ENCODE measurements around the gene L3HYPDH. TPM values are rescaled to one million over a fixed set of nuclear protein-coding genes. Genes with fewer than 3 reads are reported as not detected.

The L3HYPDH gene
- total and polyA plus RNA-seq, 8 donors = 4.9 to 40.2 (median 17.6) TPM

- Histone ChIP-seq H3K4me1 (no peaks in the 10 kb centered on the region), H3K4me3 (no peak overlapping the region), H3K9me3 (no peaks in the 10 kb centered on the region), H3K27me3 (no peaks in the 10 kb centered on the region), H3K27ac (no peak overlapping the region), H3K36me3 (no peaks in the 10 kb centered on the region)
- DNase-seq = no peak
- intact Hi-C loops (cut with DNase I; ENCODE audit: low total_unique reads) = no loop called here
- 76 to 84% (median 80%) methylated on average over 2 of the region's 2 CpGs for WGBS, 5 donors
- TF ChIP-seq CTCF (IDR thresholded peaks at IDR 0.05) = no peak
- TF ChIP-seq POLR2A (IDR thresholded peaks at IDR 0.05) = no peak
- no peak for TF ChIP-seq POLR2AphosphoS5 (IDR thresholded peaks at IDR 0.05)
- no peak for TF ChIP-seq EP300 (IDR thresholded peaks at IDR 0.05)
Observed at GRCh38 chr14:59529189-59529588, 45.0 kb upstream of the L3HYPDH start.

- H3K9me3 ChIP-seq = no peaks in the 10 kb centered on the region
- intact Hi-C loops (cut with DNase I; ENCODE audit: low total_unique reads) = no loop called here
- H3K4me3 ChIP-seq = no peak overlapping the region
- H3K27ac ChIP-seq = no peak overlapping the region
- WGBS, 5 donors = 79 to 87% (median 85%) methylated on average over 3 of the region's 3 CpGs
- no peak for DNase-seq
- TF ChIP-seq CTCF (IDR thresholded peaks at IDR 0.05) (no peak), EP300 (IDR thresholded peaks at IDR 0.05) (no peak), POLR2AphosphoS5 (IDR thresholded peaks at IDR 0.05) (no peak), POLR2A (IDR thresholded peaks at IDR 0.05) (no peak)
- H3K36me3 ChIP-seq = no peaks in the 10 kb centered on the region
- no peaks in the 10 kb centered on the region for H3K27me3 ChIP-seq
- H3K4me1 ChIP-seq = no peaks in the 10 kb centered on the region
Observed at GRCh38 chr14:59520224-59520623, 36.0 kb upstream of the L3HYPDH start.

GRCh38 chr14:59511916-59512575, 27.8 kb upstream of the L3HYPDH start:
- no peak for TF ChIP-seq EP300 (IDR thresholded peaks at IDR 0.05)
- TF ChIP-seq CTCF (IDR thresholded peaks at IDR 0.05) = no peak
- TF ChIP-seq POLR2AphosphoS5 (IDR thresholded peaks at IDR 0.05) = no peak
- no peak for TF ChIP-seq POLR2A (IDR thresholded peaks at IDR 0.05)
- H3K9me3 ChIP-seq = peaks cover 0 to 3% (median 0%) of the 10 kb centered on the region in 4 donors
- DNase-seq = peak in 1 of 2 donors; percentile 13
- no peaks in the 10 kb centered on the region for H3K4me1 ChIP-seq
- no peak overlapping the region for H3K27ac ChIP-seq
- 68 to 74% (median 73%) methylated on average over 4 of the region's 4 CpGs for WGBS, 5 donors
- no peak overlapping the region for H3K4me3 ChIP-seq
- no peaks in the 10 kb centered on the region for H3K27me3 ChIP-seq
- intact Hi-C loops (cut with DNase I; ENCODE audit: low total_unique reads) = no loop called here
- H3K36me3 ChIP-seq = no peaks in the 10 kb centered on the region

GRCh38 chr14:59510966-59511365, 26.8 kb upstream of the L3HYPDH start:
- WGBS, 5 donors = 32 to 56% (median 37%) methylated on average over 3 of the region's 3 CpGs
- intact Hi-C loops (cut with DNase I; ENCODE audit: low total_unique reads) = no loop called here
- DNase-seq = no peak

More at GRCh38 chr14:59510966-59511365, 26.8 kb upstream of the L3HYPDH start:
- Histone ChIP-seq H3K27ac (no peak overlapping the region), H3K9me3 (peaks cover 0 to 3% (median 0%) of the 10 kb centered on the region in 4 donors), H3K4me1 (no peaks in the 10 kb centered on the region), H3K27me3 (no peaks in the 10 kb centered on the region), H3K36me3 (no peaks in the 10 kb centered on the region), H3K4me3 (no peak overlapping the region)
- TF ChIP-seq POLR2AphosphoS5 (IDR thresholded peaks at IDR 0.05) (no peak), POLR2A (IDR thresholded peaks at IDR 0.05) (no peak), CTCF (IDR thresholded peaks at IDR 0.05) (no peak), EP300 (IDR thresholded peaks at IDR 0.05) (no peak)
